ENCODE results near the gene GATB. TPM values are rescaled to one million over a fixed set of nuclear protein-coding genes. Genes with fewer than 3 reads are reported as not detected.

The GATB gene
- total RNA-seq, 2 donors from 2014 or later = 28.1 to 131 TPM

GRCh38 chr4:151628001-151628608 lies 132.7 kb downstream of the GATB start:
- Histone ChIP-seq H3K4me1 (no peaks in the 10 kb centered on the region), H3K9me3 (no peaks in the 10 kb centered on the region), H3K27me3 (no peaks in the 10 kb centered on the region), H3K36me3 (no peaks in the 10 kb centered on the region), H3K4me3 (no peak overlapping the region), H3K27ac (no peak overlapping the region)
- no peak for DNase-seq (ENCODE audit: low spot score)
- TF ChIP-seq CTCF (IDR thresholded peaks at IDR 0.05) = no peak

- Histone ChIP-seq H3K4me3 (no peak overlapping the region), H3K27me3 (no peaks in the 10 kb centered on the region), H3K9me3 (no peaks in the 10 kb centered on the region), H3K36me3 (no peaks in the 10 kb centered on the region), H3K4me1 (no peaks in the 10 kb centered on the region), H3K27ac (no peak overlapping the region)
- DNase-seq (ENCODE audit: low spot score) = no peak
- TF ChIP-seq CTCF (IDR thresholded peaks at IDR 0.05) = no peak
Observed at GRCh38 chr4:151627491-151627890, 133.3 kb downstream of the GATB start.

- Histone ChIP-seq H3K36me3 (no peaks in the 10 kb centered on the region), H3K4me1 (no peaks in the 10 kb centered on the region), H3K27me3 (no peaks in the 10 kb centered on the region), H3K27ac (no peak overlapping the region), H3K4me3 (no peak overlapping the region), H3K9me3 (no peaks in the 10 kb centered on the region)
- no peak for DNase-seq (ENCODE audit: low spot score)
- no peak for TF ChIP-seq CTCF (IDR thresholded peaks at IDR 0.05)
Observed at GRCh38 chr4:151626751-151627150, 134.1 kb downstream of the GATB start.

GRCh38 chr4:151626228-151626627 lies 134.6 kb downstream of the GATB start:
- no peaks in the 10 kb centered on the region for H3K36me3 ChIP-seq
- H3K4me3 ChIP-seq = no peak overlapping the region
- no peak for TF ChIP-seq CTCF (IDR thresholded peaks at IDR 0.05)
- DNase-seq (ENCODE audit: low spot score) = no peak
- H3K9me3 ChIP-seq = no peaks in the 10 kb centered on the region
- no peaks in the 10 kb centered on the region for H3K4me1 ChIP-seq
- no peak overlapping the region for H3K27ac ChIP-seq
- H3K27me3 ChIP-seq = no peaks in the 10 kb centered on the region

GRCh38 chr4:151624626-151625565 lies 135.9 kb downstream of the GATB start:
- no peaks in the 10 kb centered on the region for H3K27me3 ChIP-seq
- DNase-seq (ENCODE audit: low spot score) = no peak
- no peak overlapping the region for H3K4me3 ChIP-seq
- H3K9me3 ChIP-seq = no peaks in the 10 kb centered on the region
- H3K4me1 ChIP-seq = no peaks in the 10 kb centered on the region
- no peak for TF ChIP-seq CTCF (IDR thresholded peaks at IDR 0.05)
- H3K27ac ChIP-seq = no peak overlapping the region
- no peaks in the 10 kb centered on the region for H3K36me3 ChIP-seq

Data from right atrium auricular region (tissue), 2 donors.